ENCODE measurements around the gene GIT1. TPM values are rescaled to one million over a fixed set of nuclear protein-coding genes. Genes with fewer than 3 reads are reported as not detected.

The GIT1 gene
- total and polyA plus RNA-seq, 2 of the 13 experiments (the other 11 are each of a cell fraction or from before 2014, with no cell fraction given), result 14.2 to 30.8 TPM

DNA sequence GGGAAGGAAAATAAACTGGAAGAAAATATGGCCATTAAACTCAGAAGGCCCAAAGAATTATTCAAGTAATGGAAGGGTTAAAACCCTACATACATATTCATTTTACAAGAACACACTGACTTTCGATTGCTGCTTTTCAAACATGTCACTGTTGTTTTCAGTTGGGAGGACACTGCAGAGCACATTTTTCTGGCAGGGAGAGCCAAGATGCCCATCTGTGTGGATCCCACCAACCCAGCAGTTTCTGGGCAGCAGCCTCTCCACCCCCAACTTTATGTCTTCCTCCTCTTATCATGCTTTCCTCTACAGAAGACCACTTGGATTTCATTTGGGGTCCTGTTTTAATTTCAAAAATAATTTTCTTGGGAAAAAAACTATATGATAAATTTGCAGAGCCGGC is 40.4 kb upstream of the GIT1 start (continued):
- TF ChIP-seq ZHX1 (CRISPR knock-in tag; IDR thresholded peaks at IDR 0.05; ENCODE audit: low read depth), result no peak

DNA sequence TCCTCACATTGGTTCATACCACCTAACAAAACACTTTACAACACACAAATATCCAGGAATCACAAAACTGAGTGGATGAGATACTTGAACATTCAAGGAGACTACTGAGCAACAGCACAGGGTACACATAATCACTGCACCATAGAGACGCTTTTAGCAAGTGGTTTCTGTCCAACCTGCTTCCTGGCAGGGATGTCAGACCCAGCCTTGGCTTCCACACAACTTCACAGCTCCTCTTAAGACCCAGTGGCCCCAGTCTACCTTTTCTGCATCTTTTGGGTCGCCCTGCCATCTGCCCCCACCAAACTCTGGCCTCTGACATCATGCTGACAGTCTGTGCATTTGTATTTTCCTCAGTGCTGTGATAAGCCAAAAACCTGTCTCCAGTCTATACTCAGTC is 39.2 kb upstream of the GIT1 start:
- Histone ChIP-seq H3K27ac (ENCODE audit: extremely low read length, insufficient read depth, low read length) (no peak overlapping the region), H3K4me3 (replicated peaks in 1 of 3; ENCODE audit: insufficient read depth in 1 of 3, low read depth in 2 of 3, low read length in 3 of 3) (no peak overlapping the region), H3K9me3 (ENCODE audit: low read length) (no peaks in the 10 kb centered on the region), H4K20me1 (ENCODE audit: insufficient read depth, low read length) (no peaks in the 10 kb centered on the region), H3K4me2 (ENCODE audit: low read depth, low read length) (no peak overlapping the region), H2AFZ (ENCODE audit: low read length) (no peak overlapping the region), H3K9ac (ENCODE audit: insufficient read depth, low read depth, low read length) (no peak overlapping the region), H3K4me1 (ENCODE audit: insufficient read depth, low read length) (peaks cover 1% of the 10 kb centered on the region), H3K27me3 (ENCODE audit: control insufficient read depth in 1 of 2, insufficient read depth in 2 of 2, low read length in 2 of 2) (no peaks in the 10 kb centered on the region), H3K79me2 (ENCODE audit: insufficient read depth, low read length) (no peaks in the 10 kb centered on the region), H3K36me3 (replicated peaks in 1 of 2; ENCODE audit: control insufficient read depth in 1 of 2, insufficient read depth in 2 of 2, low read length in 2 of 2) (peaks cover 7 to 19% of the 10 kb centered on the region in 2 experiments; a peak in 4 of 5 replicates)
- no peak for DNase-seq (ENCODE audit: low spot score)
- in situ Hi-C loops (cut with HindIII; ENCODE audit: extremely low pct_ligation_motif_present, low pct_unique_long_range_greater_than_20kb) (loop anchor here (10.0 kb wide), 1 partner anchor 146 kb away; no protein-coding TSS in a partner anchor), intact Hi-C loops (cut with micrococcal nuclease; ENCODE audit: unreplicated experiment) (no loop called here)
- WGBS (ENCODE audit: low lambda C conversion rate), result 95% methylated on average over 2 of the region's 2 CpGs
- no TSS peak for BruUV-seq (replicated peaks)
- CTCF ChIA-PET (ENCODE audit: low intra/inter-chr PET ratio, low total read pairs), result no interaction called here
- FAIRE-seq, result no peak
- no peak for ATAC-seq
- POLR2A ChIA-PET, result interaction anchor here (1.2 kb wide), 1 partner anchor 14 kb away, joined by 3 read pairs; no protein-coding TSS in a partner anchor
- TF ChIP-seq ZNF605 (CRISPR knock-in tag; IDR thresholded peaks at IDR 0.05), result no peak
- TF ChIP-seq, protein P1, sequence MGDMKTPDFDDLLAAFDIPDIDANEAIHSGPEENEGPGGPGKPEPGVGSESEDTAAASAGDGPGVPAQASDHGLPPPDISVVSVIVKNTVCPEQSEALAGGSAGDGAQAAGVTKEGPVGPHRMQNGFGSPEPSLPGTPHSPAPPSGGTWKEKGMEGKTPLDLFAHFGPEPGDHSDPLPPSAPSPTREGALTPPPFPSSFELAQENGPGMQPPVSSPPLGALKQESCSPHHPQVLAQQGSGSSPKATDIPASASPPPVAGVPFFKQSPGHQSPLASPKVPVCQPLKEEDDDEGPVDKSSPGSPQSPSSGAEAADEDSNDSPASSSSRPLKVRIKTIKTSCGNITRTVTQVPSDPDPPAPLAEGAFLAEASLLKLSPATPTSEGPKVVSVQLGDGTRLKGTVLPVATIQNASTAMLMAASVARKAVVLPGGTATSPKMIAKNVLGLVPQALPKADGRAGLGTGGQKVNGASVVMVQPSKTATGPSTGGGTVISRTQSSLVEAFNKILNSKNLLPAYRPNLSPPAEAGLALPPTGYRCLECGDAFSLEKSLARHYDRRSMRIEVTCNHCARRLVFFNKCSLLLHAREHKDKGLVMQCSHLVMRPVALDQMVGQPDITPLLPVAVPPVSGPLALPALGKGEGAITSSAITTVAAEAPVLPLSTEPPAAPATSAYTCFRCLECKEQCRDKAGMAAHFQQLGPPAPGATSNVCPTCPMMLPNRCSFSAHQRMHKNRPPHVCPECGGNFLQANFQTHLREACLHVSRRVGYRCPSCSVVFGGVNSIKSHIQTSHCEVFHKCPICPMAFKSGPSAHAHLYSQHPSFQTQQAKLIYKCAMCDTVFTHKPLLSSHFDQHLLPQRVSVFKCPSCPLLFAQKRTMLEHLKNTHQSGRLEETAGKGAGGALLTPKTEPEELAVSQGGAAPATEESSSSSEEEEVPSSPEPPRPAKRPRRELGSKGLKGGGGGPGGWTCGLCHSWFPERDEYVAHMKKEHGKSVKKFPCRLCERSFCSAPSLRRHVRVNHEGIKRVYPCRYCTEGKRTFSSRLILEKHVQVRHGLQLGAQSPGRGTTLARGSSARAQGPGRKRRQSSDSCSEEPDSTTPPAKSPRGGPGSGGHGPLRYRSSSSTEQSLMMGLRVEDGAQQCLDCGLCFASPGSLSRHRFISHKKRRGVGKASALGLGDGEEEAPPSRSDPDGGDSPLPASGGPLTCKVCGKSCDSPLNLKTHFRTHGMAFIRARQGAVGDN (CRISPR knock-in tag; IDR thresholded peaks at IDR 0.05), result no peak
- TF ChIP-seq TBP (CRISPR knock-in tag; IDR thresholded peaks at IDR 0.05), result no peak
- no peak for TF ChIP-seq ESRRA (CRISPR knock-in tag; IDR thresholded peaks at IDR 0.05; ENCODE audit: low read depth)
- TF ChIP-seq THYN1 (CRISPR knock-in tag; IDR thresholded peaks at IDR 0.05; ENCODE audit: borderline replicate concordance, low read depth), result no peak
- no peak for TF ChIP-seq ZNF550 (CRISPR knock-in tag; IDR thresholded peaks at IDR 0.05; ENCODE audit: borderline replicate concordance)
- TF ChIP-seq, protein P2, sequence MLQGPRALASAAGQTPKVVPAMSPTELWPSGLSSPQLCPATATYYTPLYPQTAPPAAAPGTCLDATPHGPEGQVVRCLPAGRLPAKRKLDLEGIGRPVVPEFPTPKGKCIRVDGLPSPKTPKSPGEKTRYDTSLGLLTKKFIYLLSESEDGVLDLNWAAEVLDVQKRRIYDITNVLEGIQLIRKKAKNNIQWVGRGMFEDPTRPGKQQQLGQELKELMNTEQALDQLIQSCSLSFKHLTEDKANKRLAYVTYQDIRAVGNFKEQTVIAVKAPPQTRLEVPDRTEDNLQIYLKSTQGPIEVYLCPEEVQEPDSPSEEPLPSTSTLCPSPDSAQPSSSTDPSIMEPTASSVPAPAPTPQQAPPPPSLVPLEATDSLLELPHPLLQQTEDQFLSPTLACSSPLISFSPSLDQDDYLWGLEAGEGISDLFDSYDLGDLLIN (CRISPR knock-in tag; IDR thresholded peaks at IDR 0.05; ENCODE audit: borderline replicate concordance), result no peak
- TF ChIP-seq ZNF839 (CRISPR knock-in tag; IDR thresholded peaks at IDR 0.05; ENCODE audit: borderline replicate concordance), result no peak
- TF ChIP-seq SMARCE1 (IDR thresholded peaks at IDR 0.05; ENCODE audit: borderline replicate concordance), result no peak
- no peak for TF ChIP-seq ZNF589 (CRISPR knock-in tag; conservative IDR thresholded peaks at IDR 0.05)
- TF ChIP-seq RAD51 (IDR thresholded peaks at IDR 0.05; ENCODE audit: borderline replicate concordance), result no peak
- no peak for TF ChIP-seq ZNF572 (CRISPR knock-in tag; IDR thresholded peaks at IDR 0.05)
